GM12873 (cell line): ENCODE measurements around the gene ZNF556.
A peak's percentile ranks its signal among the peaks of the same experiment; 100 is the strongest.

Experiments
- TF ChIP-seq, protein P1 (sequence below): IDR thresholded peaks from 2 replicates; pipeline ENCODE4 v1.5.1; 2012; ENCODE audit warnings: low read depth, mild to moderate bottlenecking, moderate library complexity, low read length, control low read depth; ENCODE audit not compliant: insufficient read depth; ENCODE audit errors: missing control alignments

The ZNF556 gene

DNA sequence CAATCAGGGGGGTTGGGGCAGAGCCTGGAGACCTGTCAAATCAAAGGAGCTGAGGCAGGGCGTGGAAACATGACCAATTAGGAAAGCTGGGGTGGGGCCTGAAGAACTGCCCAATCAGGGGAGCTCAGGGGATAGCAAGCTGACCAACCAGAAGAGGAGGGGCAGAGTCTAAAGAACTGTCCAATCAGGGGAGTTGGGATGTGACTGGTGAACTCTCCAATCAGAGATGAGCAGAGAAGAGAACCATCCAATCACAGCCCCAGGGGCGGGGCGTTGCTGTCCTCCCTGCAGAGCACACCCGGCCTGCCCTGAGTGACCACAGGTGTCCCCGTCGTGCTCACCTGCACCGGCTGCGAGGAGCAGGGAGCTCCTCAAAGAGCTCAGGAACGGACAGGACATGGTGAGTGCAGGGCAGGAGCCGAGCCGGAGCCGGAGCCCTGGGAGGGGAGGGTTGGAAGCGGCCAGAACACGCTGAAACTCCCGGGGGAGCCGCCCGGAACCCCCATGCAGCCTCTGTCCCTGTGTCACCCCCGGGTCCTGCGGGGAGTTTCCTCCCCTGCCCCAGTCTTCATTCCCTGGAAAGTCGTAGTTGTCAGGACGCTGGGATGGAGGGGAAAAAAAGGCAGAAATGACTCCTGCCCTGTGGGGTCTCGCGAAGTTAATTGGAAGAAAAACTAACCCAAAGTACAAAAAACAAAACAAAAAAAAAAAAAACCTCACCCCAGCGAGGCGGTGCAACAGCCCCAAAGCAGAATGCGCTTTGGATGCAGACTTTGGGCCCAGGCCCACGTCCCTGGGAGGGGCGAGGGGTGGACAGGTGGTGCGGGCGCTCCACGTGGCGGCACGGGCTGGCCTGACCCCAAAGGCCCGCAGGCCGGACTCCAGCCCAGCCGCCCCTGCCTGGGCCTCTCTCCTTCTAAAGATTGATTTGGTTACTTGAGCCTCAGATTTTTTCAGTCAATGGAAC lies at the start of gene ZNF556:
ZNF556 (plus strand) TSS at position 311 of the 967 bp plus-strand sequence; CDS start at position 398, 87 bp downstream.
- TF ChIP-seq, protein P1, sequence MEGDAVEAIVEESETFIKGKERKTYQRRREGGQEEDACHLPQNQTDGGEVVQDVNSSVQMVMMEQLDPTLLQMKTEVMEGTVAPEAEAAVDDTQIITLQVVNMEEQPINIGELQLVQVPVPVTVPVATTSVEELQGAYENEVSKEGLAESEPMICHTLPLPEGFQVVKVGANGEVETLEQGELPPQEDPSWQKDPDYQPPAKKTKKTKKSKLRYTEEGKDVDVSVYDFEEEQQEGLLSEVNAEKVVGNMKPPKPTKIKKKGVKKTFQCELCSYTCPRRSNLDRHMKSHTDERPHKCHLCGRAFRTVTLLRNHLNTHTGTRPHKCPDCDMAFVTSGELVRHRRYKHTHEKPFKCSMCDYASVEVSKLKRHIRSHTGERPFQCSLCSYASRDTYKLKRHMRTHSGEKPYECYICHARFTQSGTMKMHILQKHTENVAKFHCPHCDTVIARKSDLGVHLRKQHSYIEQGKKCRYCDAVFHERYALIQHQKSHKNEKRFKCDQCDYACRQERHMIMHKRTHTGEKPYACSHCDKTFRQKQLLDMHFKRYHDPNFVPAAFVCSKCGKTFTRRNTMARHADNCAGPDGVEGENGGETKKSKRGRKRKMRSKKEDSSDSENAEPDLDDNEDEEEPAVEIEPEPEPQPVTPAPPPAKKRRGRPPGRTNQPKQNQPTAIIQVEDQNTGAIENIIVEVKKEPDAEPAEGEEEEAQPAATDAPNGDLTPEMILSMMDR, result no peak

DNA sequence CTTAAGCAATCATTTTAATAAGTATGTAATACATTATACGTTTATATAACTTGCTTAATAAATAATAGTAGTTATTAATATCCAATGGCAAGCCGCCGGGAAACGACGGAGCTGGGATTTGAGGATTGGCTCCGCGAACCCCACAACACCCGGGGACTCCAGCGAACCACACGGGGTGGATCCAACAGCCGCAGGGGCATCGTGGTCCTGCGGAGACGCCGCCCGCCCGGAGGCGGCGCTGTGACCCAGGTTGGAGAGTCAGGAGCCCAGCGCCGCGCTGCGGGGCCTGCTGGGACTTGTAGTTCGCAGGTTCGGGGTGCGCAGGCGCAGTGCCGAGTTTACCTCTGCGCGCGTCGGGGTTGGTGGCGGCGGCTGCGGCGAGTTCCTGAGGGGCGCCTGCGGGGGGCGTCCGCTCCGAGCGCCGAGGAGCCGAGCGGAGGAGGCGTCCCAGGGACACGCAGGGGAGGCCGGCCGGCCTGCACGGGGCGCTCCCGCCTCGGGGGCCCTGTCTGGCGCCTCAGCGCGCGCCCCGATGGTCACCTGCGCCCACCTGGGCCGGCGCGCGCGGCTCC lies 47.5 kb upstream of the ZNF556 start, which contains the start of gene ZNF554:
ZNF554 (plus strand) TSS at position 329 of the 572 bp plus-strand sequence; CDS start at position 533, 204 bp downstream.
- TF ChIP-seq, protein P1, result peak; percentile 97

- TF ChIP-seq, protein P1, result no peak
Observed at GRCh38 chr19:2820112-2820702, 46.9 kb upstream of the ZNF556 start.

- TF ChIP-seq, protein P1, result no peak
Observed at GRCh38 chr19:2822846-2823245, 44.3 kb upstream of the ZNF556 start.

DNA sequence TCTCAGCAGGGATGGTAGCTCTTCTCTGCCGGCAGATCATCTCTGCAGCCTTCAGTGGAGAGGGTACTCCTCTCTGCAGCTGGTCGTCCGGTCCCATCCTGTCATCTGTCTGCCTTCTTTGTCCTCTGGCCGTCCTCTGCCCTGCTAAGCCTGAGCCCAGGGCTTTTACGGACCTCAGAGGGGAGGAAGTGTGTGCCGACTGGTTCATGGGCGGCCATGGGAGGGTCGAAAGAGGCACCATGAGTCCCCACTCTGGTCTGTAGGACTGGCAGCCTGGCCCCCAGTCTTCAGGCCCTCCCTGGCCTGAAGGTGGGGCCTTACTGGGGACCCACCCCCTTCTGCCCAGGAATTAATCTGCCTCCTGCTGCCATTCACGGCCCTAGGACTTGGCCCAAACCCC lies 43.5 kb upstream of the ZNF556 start:
- TF ChIP-seq, protein P1, result no peak

GRCh38 chr19:2824129-2824528 lies 43.0 kb upstream of the ZNF556 start:
- TF ChIP-seq, protein P1, result no peak

GRCh38 chr19:2827022-2827421 lies 40.1 kb upstream of the ZNF556 start:
- TF ChIP-seq, protein P1, result no peak
